Stomach (tissue), 9 donors: ENCODE results near the gene LIPK. TPM values are rescaled to one million over a fixed set of nuclear protein-coding genes. Genes with fewer than 3 reads are reported as not detected.
"Not testable (repeated sequence)": the region's sequence is repeated elsewhere in the genome, so short reads cannot be mapped to it uniquely, and the experiment has no call there.

Experiments used
- DNase-seq, 2 donors: peaks; one replicate each; pipeline versions ENCODE4 v3.0.0 to v3.0.0-alpha.2; 2013 to 2019
- H3K27ac ChIP-seq, 5 donors: fragments of 200-600 bp in 4 of 5; sonication (generic) in 4 of 5; one replicate each; pipeline ENCODE4 v1.5.1; 2013 to 2019; ENCODE audit warnings: mild to moderate bottlenecking in 1 of 5, moderate library complexity in 1 of 5
- H3K27me3 ChIP-seq, 3 donors: fragments of 200-600 bp; sonication (generic); one replicate each; pipeline ENCODE4 v1.5.1; 2017 to 2019; ENCODE audit warnings: mixed run types in 1 of 3
- H3K36me3 ChIP-seq, 4 donors: fragments of 200-600 bp; sonication (generic); 1 replicate in 3 of 4; 2 replicates in 1 of 4; pipeline ENCODE4 v1.5.1; 2016 to 2019
- H3K4me1 ChIP-seq, 4 donors: fragments of 200-600 bp; sonication (generic); one replicate each; pipeline ENCODE4 v1.5.1; 2016 to 2019
- H3K4me3 ChIP-seq, 4 donors: fragments of 200-600 bp; sonication (generic) in 3 of 4; one replicate each; pipeline ENCODE4 v1.5.1; 2016 to 2019; ENCODE audit warnings: mild to moderate bottlenecking in 1 of 4
- H3K9me3 ChIP-seq, 4 donors: fragments of 200-600 bp; sonication (generic); one replicate each; pipeline ENCODE4 v1.5.1; 2016 to 2019
- EP300 ChIP-seq: sonication (generic); formaldehyde crosslinking; IDR thresholded peaks from one replicate; pipeline ENCODE4 v1.6.1; 2017; ENCODE audit warnings: antibody characterized with exemption
- POLR2A ChIP-seq, 4 donors: fragments of 450-650 bp; IDR thresholded peaks; one replicate each; pipeline ENCODE4 v1.6.1; 2016; ENCODE audit warnings: antibody characterized with exemption in 4 of 4, control low read depth in 2 of 4, mild to moderate bottlenecking in 1 of 4, moderate library complexity in 1 of 4
- POLR2AphosphoS5 ChIP-seq, 3 donors: sonication (generic); formaldehyde crosslinking; IDR thresholded peaks; one replicate each; pipeline ENCODE4 v1.6.1; 2016; ENCODE audit warnings: antibody characterized with exemption in 3 of 3
- WGBS, 5 donors: extraction: QIAGEN DNeasy Blood & Tissue Kit in 3 of 5; methylation state at CpG; one replicate each; pipeline versions ENCODE4 v1.1.5 to v1.1.7; 2013 to 2018; 5-methylcytosine and 5-hydroxymethylcytosine counted together
- intact Hi-C: fragments of 100-400 bp; cut with DNase I; formaldehyde crosslinking; loops from one replicate; pipeline ENCODE4 v1.15.1; 2023; ENCODE audit warnings: low total_unique reads
- polyA plus RNA-seq, 3 donors: library from polyadenylated mRNA; stranded (reverse); fragments of 200-250 nt; gene quantifications; one replicate each; pipeline ENCODE4 v1.2.3, GENCODE V29; 2013
- total RNA-seq, 5 donors: library from RNA; depleted of rRNA; stranded (reverse); fragments of >200 nt; gene quantifications; one replicate each; pipeline versions ENCODE4 v1.1.0 to v1.2.3, GENCODE V29; 2014 to 2016
- TF ChIP-seq, protein P1 (sequence below), 7 experiments: fragments of 450-650 bp in 4 of 7; fragments of 200-600 bp in 3 of 7; sonication (generic) in 3 of 7; IDR thresholded peaks; one replicate each; pipeline ENCODE4 v1.5.1; 2016 to 2019; ENCODE audit warnings: antibody characterized with exemption in 7 of 7, control low read depth in 2 of 7, mild to moderate bottlenecking in 1 of 7
- donor health status: healthy with polysubstance abuse.
- donor health status: Bipolar disorder and iron deficiency.
- donor health status: healthy.

The LIPK gene
- total and polyA plus RNA-seq, 8 donors: not detected

DNA sequence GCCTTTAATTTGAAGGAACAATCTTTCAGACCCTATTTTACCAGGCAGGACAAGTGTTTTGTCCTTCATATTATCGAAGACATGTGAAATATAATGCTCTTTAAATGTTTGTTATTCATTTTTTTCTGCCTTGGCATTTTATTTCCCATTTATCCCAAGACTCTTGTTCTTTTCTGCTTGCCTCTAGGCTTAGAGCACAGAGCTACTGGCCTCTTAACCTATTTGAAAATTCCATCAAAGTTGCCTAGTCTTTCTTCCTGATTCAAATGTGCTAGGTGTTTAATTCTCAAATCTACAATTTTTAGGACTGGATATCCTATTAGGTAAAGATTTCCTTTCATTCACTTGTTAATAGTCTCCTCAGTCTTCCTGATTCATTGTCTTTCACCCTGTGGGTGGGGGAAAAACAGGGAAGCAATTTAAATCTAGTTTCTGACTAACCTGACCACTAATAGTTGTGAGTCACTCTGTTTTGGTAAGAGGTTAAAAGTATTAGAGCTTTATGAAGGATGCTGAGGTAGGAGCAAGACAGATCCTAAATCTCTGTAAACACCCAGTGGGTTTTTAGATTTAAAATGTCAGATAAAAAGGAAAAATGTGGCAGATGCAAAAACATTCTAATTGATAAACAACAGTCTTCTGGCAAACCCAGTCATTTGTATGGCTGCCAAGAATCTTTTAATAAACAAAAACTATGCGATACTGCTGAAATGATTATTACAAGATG, 1.5 kb downstream of the LIPK start:
- intact Hi-C loops: no loop called here
- peak in 1 of 2 donors; percentile 7 for DNase-seq
- Histone ChIP-seq H3K9me3 (no peaks in the 10 kb centered on the region), H3K27me3 (no peaks in the 10 kb centered on the region), H3K27ac (peak overlapping the region in 1 of 5 donors; percentile 0), H3K4me3 (no peak overlapping the region), H3K36me3 (no peaks in the 10 kb centered on the region), H3K4me1 (peaks cover 0 to 14% (median 0%) of the 10 kb centered on the region in 4 donors)
- TF ChIP-seq POLR2AphosphoS5 (IDR thresholded peaks at IDR 0.05): no peak
- no peak for TF ChIP-seq POLR2A (IDR thresholded peaks at IDR 0.05)
- no peak for TF ChIP-seq EP300
- TF ChIP-seq, protein P1, sequence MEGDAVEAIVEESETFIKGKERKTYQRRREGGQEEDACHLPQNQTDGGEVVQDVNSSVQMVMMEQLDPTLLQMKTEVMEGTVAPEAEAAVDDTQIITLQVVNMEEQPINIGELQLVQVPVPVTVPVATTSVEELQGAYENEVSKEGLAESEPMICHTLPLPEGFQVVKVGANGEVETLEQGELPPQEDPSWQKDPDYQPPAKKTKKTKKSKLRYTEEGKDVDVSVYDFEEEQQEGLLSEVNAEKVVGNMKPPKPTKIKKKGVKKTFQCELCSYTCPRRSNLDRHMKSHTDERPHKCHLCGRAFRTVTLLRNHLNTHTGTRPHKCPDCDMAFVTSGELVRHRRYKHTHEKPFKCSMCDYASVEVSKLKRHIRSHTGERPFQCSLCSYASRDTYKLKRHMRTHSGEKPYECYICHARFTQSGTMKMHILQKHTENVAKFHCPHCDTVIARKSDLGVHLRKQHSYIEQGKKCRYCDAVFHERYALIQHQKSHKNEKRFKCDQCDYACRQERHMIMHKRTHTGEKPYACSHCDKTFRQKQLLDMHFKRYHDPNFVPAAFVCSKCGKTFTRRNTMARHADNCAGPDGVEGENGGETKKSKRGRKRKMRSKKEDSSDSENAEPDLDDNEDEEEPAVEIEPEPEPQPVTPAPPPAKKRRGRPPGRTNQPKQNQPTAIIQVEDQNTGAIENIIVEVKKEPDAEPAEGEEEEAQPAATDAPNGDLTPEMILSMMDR (IDR thresholded peaks at IDR 0.05): no peak
- 33 to 51% (median 47%) methylated on average over 2 of the region's 2 CpGs for WGBS, 5 donors

DNA sequence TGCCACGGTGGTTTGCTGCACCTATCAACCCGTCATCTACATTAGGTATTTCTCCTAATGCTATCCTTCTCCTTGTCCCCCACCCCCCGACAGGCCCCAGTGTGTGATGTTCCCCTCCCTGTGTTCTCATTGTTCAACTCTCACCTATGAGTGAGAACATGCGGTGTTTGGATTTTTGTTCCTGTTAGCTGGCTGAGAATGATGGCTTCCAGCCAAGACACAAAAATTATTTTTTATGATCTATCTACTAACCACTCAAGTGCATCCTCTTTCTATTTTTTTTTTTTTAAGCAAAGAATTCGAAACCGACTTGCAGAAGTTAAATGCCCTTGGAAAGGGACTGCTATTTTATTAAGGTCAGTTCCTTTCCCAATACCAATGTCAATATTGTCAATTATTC, 3.3 kb downstream of the LIPK start:
- DNase-seq, H3K4me3 ChIP-seq, H3K36me3 ChIP-seq, H3K27me3 ChIP-seq, intact Hi-C loops, H3K4me1 ChIP-seq, H3K27ac ChIP-seq, H3K9me3 ChIP-seq: not testable (repeated sequence)
- 63 to 70% (median 69%) methylated on average over 6 of the region's 6 CpGs for WGBS, 5 donors

DNA sequence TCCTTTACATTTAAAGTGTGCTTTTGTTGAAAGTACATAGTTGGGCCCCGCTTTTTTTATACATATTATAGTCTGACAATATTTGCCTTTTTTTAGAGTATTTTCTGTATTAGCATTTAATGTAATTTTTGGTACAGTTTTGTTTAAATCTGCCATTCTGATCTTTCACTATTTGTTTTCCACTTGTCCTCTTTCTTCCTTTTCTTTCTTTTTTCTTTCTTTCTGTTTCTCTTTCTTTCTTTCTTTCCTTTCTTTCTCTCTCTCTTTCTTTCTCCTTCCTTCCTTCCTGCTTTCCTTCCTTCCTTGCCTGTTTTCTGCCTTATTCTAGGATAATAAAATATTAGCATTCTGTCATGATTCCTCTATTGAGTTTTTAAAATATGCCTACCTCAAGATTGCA, 9.5 kb downstream of the LIPK start:
- no peak for TF ChIP-seq EP300
- TF ChIP-seq POLR2A (IDR thresholded peaks at IDR 0.05): no peak
- TF ChIP-seq, protein P1 (IDR thresholded peaks at IDR 0.05): no peak
- no peak for TF ChIP-seq POLR2AphosphoS5 (IDR thresholded peaks at IDR 0.05)
- no peak overlapping the region for H3K27ac ChIP-seq
- WGBS, 5 donors: 89 to 100% (median 97%) methylated on average over 1 of the region's 1 CpG

DNA sequence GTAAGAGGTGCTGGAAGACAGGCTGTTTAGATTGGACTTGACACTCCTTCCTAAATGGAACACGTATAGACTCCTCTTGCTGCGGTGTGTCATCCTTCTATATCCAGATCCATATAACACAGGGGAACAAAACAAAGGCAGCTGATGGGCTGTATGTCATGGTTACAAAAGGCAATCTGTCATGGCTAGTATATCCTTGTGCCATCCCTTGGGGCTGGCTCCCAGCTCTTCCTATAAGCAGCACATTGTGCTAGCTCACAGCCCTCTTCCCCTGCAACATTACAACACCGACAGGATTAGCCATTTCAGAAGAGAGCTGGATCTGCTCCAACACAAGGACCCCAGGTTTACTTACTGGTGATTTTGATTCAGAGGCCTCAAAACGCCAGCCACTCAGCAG, 15.3 kb downstream of the LIPK start:
- H3K27me3 ChIP-seq: no peaks in the 10 kb centered on the region
- no peaks in the 10 kb centered on the region for H3K9me3 ChIP-seq
- TF ChIP-seq, protein P1 (IDR thresholded peaks at IDR 0.05): no peak
- TF ChIP-seq EP300 (no peak), POLR2A (IDR thresholded peaks at IDR 0.05) (no peak), POLR2AphosphoS5 (IDR thresholded peaks at IDR 0.05) (no peak)
- 72 to 87% (median 84%) methylated on average over 4 of the region's 4 CpGs for WGBS, 5 donors
- H3K4me3 ChIP-seq: no peak overlapping the region
- no peak for DNase-seq
- H3K4me1 ChIP-seq: no peaks in the 10 kb centered on the region
- no peak overlapping the region for H3K27ac ChIP-seq
- H3K36me3 ChIP-seq: no peaks in the 10 kb centered on the region
- intact Hi-C loops: no loop called here

More for the DNA sequence above, 9.5 kb downstream of the LIPK start:
- H3K4me1 ChIP-seq: no peaks in the 10 kb centered on the region
- H3K36me3 ChIP-seq: no peaks in the 10 kb centered on the region
- DNase-seq: no peak
- H3K9me3 ChIP-seq: no peaks in the 10 kb centered on the region
- intact Hi-C loops: no loop called here
- H3K27me3 ChIP-seq: no peaks in the 10 kb centered on the region
- H3K4me3 ChIP-seq: no peak overlapping the region

DNA sequence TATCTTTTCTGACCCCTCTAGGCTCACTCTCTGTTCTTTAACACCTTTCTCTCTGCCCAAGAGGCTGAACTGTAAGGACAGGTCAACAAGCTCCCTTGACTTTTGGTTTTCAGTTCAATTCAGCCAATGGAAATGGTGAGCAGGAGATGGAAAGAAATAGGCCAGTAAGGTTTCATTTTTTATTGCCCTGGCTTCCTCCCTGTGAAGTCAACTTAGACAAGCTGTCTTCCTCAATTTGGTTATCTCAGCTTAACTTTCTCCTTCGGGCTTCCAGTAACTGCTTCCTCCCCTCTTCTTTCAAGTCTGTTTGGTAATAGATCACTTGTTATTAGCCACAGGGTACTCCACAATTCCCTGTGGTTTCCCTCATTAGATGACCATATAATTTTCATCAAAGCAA, 19.7 kb downstream of the LIPK start:
- DNase-seq: no peak
- intact Hi-C loops: no loop called here
- Histone ChIP-seq H3K27ac (no peak overlapping the region), H3K4me1 (no peaks in the 10 kb centered on the region), H3K27me3 (no peaks in the 10 kb centered on the region), H3K4me3 (no peak overlapping the region), H3K9me3 (no peaks in the 10 kb centered on the region), H3K36me3 (no peaks in the 10 kb centered on the region)
- 21 to 48% (median 47%) methylated on average over 1 of the region's 1 CpG for WGBS, 5 donors
- TF ChIP-seq EP300 (no peak), POLR2AphosphoS5 (IDR thresholded peaks at IDR 0.05) (no peak), POLR2A (IDR thresholded peaks at IDR 0.05) (no peak)
- TF ChIP-seq, protein P1 (IDR thresholded peaks at IDR 0.05): no peak
